ENCODE results near the gene OPALIN.

OPALIN gene, protein sequence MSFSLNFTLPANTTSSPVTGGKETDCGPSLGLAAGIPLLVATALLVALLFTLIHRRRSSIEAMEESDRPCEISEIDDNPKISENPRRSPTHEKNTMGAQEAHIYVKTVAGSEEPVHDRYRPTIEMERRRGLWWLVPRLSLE

DNA sequence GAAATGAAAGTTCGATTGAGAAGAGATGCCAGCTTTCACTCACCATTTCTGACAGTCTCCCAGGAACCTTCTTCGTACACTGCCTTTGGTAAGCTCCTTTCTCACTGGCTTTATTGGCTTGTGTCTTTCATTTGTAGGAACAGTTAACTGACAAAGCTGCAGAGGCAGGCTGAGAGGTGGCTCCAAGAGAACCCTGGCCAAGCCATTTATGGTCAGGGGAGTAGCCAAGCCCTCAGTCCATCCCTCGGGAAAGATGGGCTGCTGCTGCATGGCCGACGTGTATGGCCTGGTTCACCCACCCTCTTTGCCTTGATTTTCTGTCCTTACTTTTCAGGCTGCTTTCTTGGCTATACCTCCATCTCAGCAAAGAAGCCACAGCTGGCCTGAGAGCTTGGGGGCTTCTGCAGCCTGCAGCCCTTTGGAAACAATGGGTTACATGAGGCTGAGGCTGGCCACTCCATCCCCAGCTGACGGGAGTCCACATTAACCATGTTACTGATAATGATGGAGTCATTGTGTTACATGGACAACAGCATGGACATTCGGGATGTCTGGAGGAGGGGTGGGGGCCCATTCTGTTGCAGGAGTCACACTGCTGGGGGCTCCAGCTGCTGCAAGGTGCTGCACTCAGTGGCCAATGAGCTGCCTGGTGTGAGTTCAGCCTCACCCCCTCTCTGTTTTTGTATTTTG lies at the start of gene OPALIN:
OPALIN (minus strand) TSS at position 152 of the 690 bp plus-strand sequence; CDS start at position 46, 106 bp downstream.
- DNase-seq (ENCODE audit: low read depth): no peak

- no peak for DNase-seq (ENCODE audit: low read depth)
Measured at GRCh38 chr10:96408201-96408600, 49.4 kb upstream of the OPALIN start.

DNA sequence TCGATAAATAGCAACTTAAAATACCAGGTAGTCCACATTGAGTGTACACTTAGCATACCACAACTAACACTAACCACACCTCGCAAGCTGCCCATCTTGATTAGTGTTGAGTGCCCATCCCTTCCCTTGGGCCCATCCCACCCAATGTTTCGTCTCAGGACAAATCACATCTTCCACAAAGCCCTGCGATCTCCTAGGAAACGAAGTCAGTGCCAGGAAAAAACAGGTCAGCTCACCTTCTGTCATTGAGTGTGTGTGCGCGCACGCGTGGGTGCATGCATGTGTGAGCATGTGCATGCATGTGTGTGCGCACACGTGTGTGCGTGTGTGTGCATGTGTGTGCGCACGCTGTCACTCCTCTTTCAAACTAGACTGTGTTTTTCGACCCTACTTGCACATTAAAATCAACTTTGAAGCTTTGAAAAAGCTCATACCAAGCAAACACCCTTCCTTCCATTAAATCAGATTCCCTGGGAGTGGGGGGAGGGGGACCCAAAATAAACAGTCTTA lies 48.8 kb upstream of the OPALIN start:
- no peak for DNase-seq (ENCODE audit: low read depth)

- DNase-seq (ENCODE audit: low read depth): no peak
Measured at GRCh38 chr10:96406091-96406490, 47.3 kb upstream of the OPALIN start.

GRCh38 chr10:96402417-96403305 lies 43.9 kb upstream of the OPALIN start:
- DNase-seq (ENCODE audit: low read depth): no peak

DNA sequence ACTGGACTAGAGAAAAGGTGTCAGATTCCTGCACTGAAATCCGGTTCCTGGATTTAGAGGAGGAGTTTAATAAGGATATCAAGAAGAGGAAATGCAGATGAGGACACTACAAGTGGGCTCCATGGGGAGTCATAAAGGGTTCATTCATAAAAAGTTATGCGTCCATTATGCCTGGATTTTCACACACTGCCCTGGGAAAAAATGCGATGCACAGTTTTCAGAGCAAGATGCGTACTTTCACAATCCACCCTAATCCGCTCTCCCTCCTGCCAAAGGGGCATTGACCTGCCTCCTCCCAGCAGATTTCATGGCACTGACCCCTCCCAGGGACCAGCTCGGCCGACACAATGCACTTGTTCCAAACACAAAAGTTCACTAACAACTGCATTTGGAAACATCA lies 42.2 kb upstream of the OPALIN start:
- no peak for DNase-seq (ENCODE audit: low read depth)

GRCh38 chr10:96400465-96400864 lies 41.7 kb upstream of the OPALIN start:
- no peak for DNase-seq (ENCODE audit: low read depth)

GRCh38 chr10:96397902-96398301 lies 39.1 kb upstream of the OPALIN start:
- no peak for DNase-seq (ENCODE audit: low read depth)

GRCh38 chr10:96395931-96396877 lies 37.4 kb upstream of the OPALIN start:
- DNase-seq (ENCODE audit: low read depth): peak; percentile 17

GRCh38 chr10:96390460-96390864 lies 31.7 kb upstream of the OPALIN start:
- no peak for DNase-seq (ENCODE audit: low read depth)

- DNase-seq (ENCODE audit: low read depth): no peak
Measured at GRCh38 chr10:96389785-96390184, 31.0 kb upstream of the OPALIN start.

DNA sequence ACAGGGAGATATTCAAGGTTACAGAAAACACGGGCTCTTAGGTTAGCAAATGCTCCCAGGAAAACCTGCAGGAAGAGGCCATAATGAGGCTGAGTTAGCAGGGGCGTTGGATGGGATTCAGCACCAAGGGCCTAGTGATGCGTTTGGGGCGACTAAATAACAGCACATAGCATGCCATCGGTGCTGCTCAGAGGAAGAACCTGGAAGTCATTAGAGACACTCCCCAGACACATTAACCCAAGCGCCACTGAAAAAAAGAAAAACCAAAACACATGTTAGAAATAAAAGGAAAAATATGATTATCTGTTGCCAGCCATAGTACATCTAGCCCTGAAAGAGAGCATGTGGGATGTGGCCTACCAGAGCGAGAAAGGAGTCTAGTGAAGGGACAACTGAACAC lies 28.8 kb upstream of the OPALIN start:
- DNase-seq (ENCODE audit: low read depth): no peak

DNA sequence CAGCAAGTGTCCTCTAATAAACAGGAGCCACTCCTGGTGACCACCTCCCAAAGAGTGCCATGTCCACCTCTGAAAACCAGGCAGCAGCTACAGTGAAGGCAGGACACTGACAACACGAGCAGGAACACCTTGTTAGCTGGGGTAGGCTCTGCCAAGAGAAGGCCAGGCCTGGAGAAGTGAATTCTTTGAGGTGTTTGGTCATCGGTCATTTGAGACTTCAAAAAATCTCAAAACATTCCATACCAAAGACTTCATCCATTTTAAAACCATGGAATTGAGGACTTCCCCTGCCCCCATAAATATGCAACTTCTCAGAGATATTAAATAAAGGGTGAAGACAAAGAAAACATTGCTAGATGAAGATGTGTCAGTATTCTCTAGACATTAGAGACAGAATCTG lies 28.4 kb upstream of the OPALIN start:
- no peak for DNase-seq (ENCODE audit: low read depth)

DNA sequence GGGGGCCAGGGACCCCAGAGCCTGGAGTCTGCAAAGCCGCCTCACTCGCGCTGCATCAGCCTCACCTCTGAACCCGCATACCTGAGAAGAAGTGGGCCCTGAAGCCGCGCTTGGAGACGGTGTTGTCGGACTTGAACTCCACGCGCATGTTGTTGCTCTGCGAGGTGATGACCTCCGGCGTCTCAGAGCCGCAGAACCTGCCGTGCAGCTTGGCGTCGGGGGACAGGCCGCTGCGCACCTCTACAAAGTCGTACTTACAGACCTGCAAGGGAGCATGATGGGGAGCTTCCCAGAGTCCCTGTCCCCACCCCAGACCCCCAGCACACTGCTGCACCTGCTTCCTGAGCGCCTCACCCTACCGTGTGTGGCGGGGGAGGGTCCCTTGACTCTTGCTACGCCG lies 25.7 kb upstream of the OPALIN start:
- DNase-seq (ENCODE audit: low read depth): no peak

DNA sequence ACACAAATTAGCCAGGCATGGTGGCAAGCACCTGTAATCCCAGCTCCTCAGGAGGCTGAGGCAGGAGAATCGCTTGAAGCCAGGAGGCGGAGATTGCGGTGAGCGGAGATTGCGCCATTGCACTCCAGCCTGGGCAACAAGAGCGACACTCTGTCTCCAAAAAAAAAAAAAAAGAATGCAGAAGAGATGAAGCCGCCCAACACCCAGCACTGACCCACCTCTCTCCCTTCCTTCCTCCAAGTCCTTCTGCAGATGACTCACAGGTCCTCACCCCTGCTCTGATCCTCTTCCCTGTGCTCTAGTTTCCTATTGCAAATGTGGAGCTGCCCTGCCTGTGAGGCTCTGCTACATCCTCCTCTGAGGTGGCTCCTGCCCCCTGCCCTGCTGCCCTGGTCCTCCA lies 22.0 kb upstream of the OPALIN start:
- no peak for DNase-seq (ENCODE audit: low read depth)

DNA sequence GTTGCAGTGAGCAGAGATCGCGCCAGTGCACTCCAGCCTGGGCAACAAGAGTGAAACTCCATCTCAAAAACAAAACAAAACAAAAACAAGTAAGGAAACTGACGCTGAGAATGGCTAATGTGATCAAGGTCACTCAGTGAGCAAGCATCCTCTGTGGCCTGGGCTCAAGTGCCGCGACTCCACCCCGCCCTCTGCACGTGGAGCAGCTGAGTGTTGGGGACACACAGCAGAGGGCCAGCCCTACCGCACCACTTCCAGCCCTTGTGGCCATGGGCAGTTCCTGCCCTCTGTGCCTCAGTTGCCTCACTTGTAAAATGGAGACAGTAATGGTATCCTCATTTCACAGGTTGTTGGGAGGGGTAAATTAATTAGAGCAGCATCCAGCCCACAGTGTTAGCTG lies 21.0 kb upstream of the OPALIN start:
- DNase-seq (ENCODE audit: low read depth): no peak

DNA sequence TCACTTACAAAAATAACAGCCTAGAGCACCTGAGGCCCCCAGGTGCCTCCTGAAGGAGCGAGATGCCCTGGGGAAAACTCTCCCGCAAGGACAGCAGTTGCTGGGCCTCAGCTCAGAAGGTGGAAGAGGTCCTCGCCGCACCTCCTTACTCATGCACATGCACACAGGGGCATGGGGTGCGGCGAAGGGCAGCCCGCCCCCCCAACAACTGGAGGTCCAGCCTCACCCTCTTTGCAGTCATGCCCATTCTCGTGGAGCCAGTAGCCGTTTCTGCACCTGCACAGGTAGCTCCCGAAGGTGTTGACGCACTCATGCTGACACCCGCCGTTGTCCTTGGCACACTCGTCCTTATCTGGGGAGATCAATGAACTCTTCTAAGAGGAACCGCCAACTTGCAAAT lies 19.9 kb upstream of the OPALIN start:
- DNase-seq (ENCODE audit: low read depth): no peak

- DNase-seq (ENCODE audit: low read depth): no peak
Measured at GRCh38 chr10:96377816-96378294, 19.1 kb upstream of the OPALIN start.

DNA sequence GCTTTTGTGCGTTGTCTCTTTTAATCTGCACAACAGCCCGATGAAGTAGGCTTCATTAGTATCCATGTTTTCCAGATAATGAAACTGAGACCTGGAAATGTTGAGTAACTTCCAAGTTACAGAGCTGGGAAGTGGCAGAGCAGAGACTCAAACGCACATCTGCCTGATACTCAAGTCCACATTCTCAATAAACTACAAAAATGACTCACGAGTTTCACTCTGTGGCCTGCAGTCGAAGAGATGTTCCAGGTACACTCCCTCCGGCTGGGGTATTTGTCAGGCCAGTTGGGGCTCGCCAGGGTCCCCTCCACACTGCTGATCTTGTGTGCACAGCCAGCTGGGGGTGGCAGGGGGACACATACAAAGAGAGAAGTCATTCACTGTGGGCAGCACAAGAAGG lies 17.7 kb upstream of the OPALIN start:
- DNase-seq (ENCODE audit: low read depth): no peak

DNA sequence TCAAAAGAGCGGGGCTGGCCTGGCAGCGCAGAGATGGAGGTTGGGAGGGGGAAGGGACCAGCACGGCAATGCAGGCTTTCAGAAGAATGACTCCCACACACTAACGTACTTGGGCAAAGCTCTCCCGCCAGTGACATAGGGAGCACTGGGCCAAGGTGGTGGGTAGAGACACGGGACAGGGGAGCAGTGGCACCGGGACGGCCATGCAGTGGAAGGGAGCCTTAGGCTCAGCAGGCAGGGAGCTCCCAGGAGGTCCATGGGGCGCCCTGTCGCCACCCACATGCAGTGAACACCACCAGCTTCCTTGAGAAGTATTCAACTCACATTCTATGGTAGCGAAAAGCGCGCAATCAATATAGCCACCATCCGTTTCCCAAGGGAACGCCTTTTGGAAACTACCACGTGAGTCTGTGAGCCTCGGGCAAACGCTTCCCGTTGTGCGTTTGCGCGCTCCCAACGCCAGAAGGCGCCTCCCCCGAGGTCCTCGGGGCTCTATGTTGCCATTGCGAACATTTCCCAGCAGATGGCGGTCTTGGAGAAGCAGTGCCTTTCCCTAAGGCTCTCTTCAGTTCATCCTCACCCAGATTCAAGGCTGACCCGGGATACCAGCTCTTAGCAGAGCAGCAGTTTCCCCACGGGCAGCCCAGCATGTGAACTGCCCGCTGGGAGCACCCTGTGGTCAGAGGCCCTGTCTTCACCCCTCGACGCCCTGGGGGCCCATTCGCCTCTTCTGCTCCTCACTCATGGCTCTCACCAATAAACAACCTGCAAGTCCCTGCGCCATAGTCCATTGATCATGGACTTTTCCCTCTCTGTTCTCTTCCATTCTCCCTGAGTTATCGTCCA lies 16.4 kb upstream of the OPALIN start:
- peak; percentile 33 for DNase-seq (ENCODE audit: low read depth)

DNA sequence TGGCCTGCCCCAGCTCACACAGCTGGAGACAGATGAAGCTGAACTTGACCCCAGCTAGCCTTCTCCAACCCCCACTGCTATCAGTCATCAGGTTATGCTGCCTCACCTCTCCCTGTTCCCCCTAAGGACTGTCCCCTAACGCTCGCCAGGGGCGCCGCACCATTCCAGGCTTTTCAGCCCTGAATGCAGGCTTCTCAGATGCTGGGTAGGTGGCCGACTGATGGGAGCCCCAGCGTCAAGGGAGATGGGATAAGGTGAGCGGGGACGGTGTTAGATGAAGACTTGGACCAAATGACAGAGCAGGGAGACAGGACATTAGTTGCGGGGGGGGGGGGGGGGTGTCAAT lies 15.8 kb upstream of the OPALIN start:
- DNase-seq (ENCODE audit: low read depth): no peak
